ENCODE data around the gene HOXA7. TPM values are rescaled to one million over a fixed set of nuclear protein-coding genes. Genes with fewer than 3 reads are reported as not detected.

Gene HOXA7
- polyA plus RNA-seq, 1 donor from 2014 or later: 1.0 TPM

- peak overlapping the region in 3 of 4 donors; percentile 4 to 90 (median 89) for H3K4me3 Mint-ChIP-seq
- H3K4me1 Mint-ChIP-seq: peaks cover 14 to 27% (median 20%) of the 10 kb centered on the region in 3 donors
- no peaks in the 10 kb centered on the region for H3K36me3 Mint-ChIP-seq
- no peaks in the 10 kb centered on the region for H3K9me3 Mint-ChIP-seq
- H3K27ac Mint-ChIP-seq: peak overlapping the region; percentile 83 to 98 (median 91)
- H3K27me3 Mint-ChIP-seq: peaks cover 68% of the 10 kb centered on the region
These were observed 7.5 kb downstream of the HOXA7 start for GRCh38 chr7:27148756-27149641.

- Mint-ChIP-seq H3K36me3 (no peaks in the 10 kb centered on the region), H3K4me1 (peaks cover 14 to 23% (median 20%) of the 10 kb centered on the region in 3 donors), H3K4me3 (peak overlapping the region; percentile 78 to 90 (median 88)), H3K27me3 (peaks cover 63% of the 10 kb centered on the region), H3K27ac (peak overlapping the region; percentile 83 to 98 (median 91)), H3K9me3 (no peaks in the 10 kb centered on the region)
These were observed 8.3 kb downstream of the HOXA7 start for GRCh38 chr7:27148031-27148755.

GRCh38 chr7:27147199-27148030, 9.1 kb downstream of the HOXA7 start, which contains the start of gene HOXA6:
TSS of gene HOXA6 (minus strand) at chr7:27147774. CDS start at chr7:27147749, 25 bp downstream.
- Mint-ChIP-seq H3K27me3 (peaks cover 60% of the 10 kb centered on the region), H3K27ac (peak within 1 kb of the TSS; percentile 83 to 98 (median 91)), H3K4me3 (peak within 1 kb of the TSS; percentile 78 to 90 (median 88)), H3K9me3 (no peaks in the 10 kb centered on the region), H3K4me1 (peaks cover 16 to 23% (median 20%) of the 10 kb centered on the region in 3 donors), H3K36me3 (no peaks in the 10 kb centered on the region)

GRCh38 chr7:27146491-27147198, 9.8 kb downstream of the HOXA7 start:
- Mint-ChIP-seq H3K36me3 (no peaks in the 10 kb centered on the region), H3K9me3 (no peaks in the 10 kb centered on the region), H3K4me3 (peak overlapping the region in 2 of 4 donors; percentile 43 to 89), H3K27me3 (peaks cover 52% of the 10 kb centered on the region), H3K27ac (peak overlapping the region in 2 of 3 donors; percentile 59 to 98), H3K4me1 (peaks cover 15 to 21% (median 19%) of the 10 kb centered on the region in 3 donors)

- peak overlapping the region in 1 of 4 donors; percentile 89 for H3K4me3 Mint-ChIP-seq
- H3K36me3 Mint-ChIP-seq: no peaks in the 10 kb centered on the region
- H3K27me3 Mint-ChIP-seq: peaks cover 45% of the 10 kb centered on the region
- peaks cover 8 to 14% (median 13%) of the 10 kb centered on the region in 3 donors for H3K4me1 Mint-ChIP-seq
- H3K9me3 Mint-ChIP-seq: no peaks in the 10 kb centered on the region
- peak overlapping the region in 2 of 3 donors; percentile 78 to 98 for H3K27ac Mint-ChIP-seq
These were observed 10.5 kb downstream of the HOXA7 start for GRCh38 chr7:27145914-27146412.

GRCh38 chr7:27145165-27145913, 11.1 kb downstream of the HOXA7 start:
- peaks cover 7 to 12% (median 9%) of the 10 kb centered on the region in 3 donors for H3K4me1 Mint-ChIP-seq
- H3K36me3 Mint-ChIP-seq: no peaks in the 10 kb centered on the region
- no peaks in the 10 kb centered on the region for H3K9me3 Mint-ChIP-seq
- no peak overlapping the region for H3K4me3 Mint-ChIP-seq
- peaks cover 42% of the 10 kb centered on the region for H3K27me3 Mint-ChIP-seq
- H3K27ac Mint-ChIP-seq: peak overlapping the region in 2 of 3 donors; percentile 78 to 98

- H3K27me3 Mint-ChIP-seq: peaks cover 40% of the 10 kb centered on the region
- peak overlapping the region in 2 of 3 donors; percentile 48 to 78 for H3K27ac Mint-ChIP-seq
- no peaks in the 10 kb centered on the region for H3K9me3 Mint-ChIP-seq
- H3K36me3 Mint-ChIP-seq: no peaks in the 10 kb centered on the region
- H3K4me1 Mint-ChIP-seq: peaks cover 7 to 12% (median 9%) of the 10 kb centered on the region in 3 donors
- peak overlapping the region in 1 of 4 donors; percentile 25 for H3K4me3 Mint-ChIP-seq
These were observed 11.7 kb downstream of the HOXA7 start for GRCh38 chr7:27144781-27145164.

GRCh38 chr7:27143950-27144780, 12.3 kb downstream of the HOXA7 start:
- Mint-ChIP-seq H3K4me1 (peaks cover 7 to 12% (median 9%) of the 10 kb centered on the region in 3 donors), H3K36me3 (no peaks in the 10 kb centered on the region), H3K9me3 (no peaks in the 10 kb centered on the region), H3K27ac (no peak overlapping the region), H3K27me3 (peaks cover 36% of the 10 kb centered on the region), H3K4me3 (peak overlapping the region in 2 of 4 donors; percentile 25 to 83)

GRCh38 chr7:27143023-27143949, 13.2 kb downstream of the HOXA7 start, which contains the start of gene HOXA5:
TSS of gene HOXA5 (minus strand) at chr7:27143681. CDS start at chr7:27143607, 74 bp downstream.
- peaks cover 28% of the 10 kb centered on the region for H3K27me3 Mint-ChIP-seq
- no peaks in the 10 kb centered on the region for H3K9me3 Mint-ChIP-seq
- H3K27ac Mint-ChIP-seq: no peak within 1 kb of the TSS
- H3K4me3 Mint-ChIP-seq: peak within 1 kb of the TSS; percentile 63 to 83 (median 78)
- no peaks in the 10 kb centered on the region for H3K36me3 Mint-ChIP-seq
- H3K4me1 Mint-ChIP-seq: peaks cover 4 to 9% (median 9%) of the 10 kb centered on the region in 3 donors

GRCh38 chr7:27142580-27143022, 13.9 kb downstream of the HOXA7 start:
- Mint-ChIP-seq H3K27ac (no peak overlapping the region), H3K4me1 (peaks cover 3 to 4% (median 4%) of the 10 kb centered on the region in 3 donors), H3K4me3 (peak overlapping the region in 3 of 4 donors; percentile 39 to 82 (median 49)), H3K27me3 (peaks cover 23% of the 10 kb centered on the region), H3K9me3 (no peaks in the 10 kb centered on the region), H3K36me3 (no peaks in the 10 kb centered on the region)

GRCh38 chr7:27141923-27142579, 14.4 kb downstream of the HOXA7 start:
- H3K4me1 Mint-ChIP-seq: peaks cover 0 to 4% (median 3%) of the 10 kb centered on the region in 3 donors
- H3K9me3 Mint-ChIP-seq: no peaks in the 10 kb centered on the region
- H3K36me3 Mint-ChIP-seq: no peaks in the 10 kb centered on the region
- H3K27ac Mint-ChIP-seq: peak overlapping the region in 1 of 3 donors; percentile 9
- peaks cover 17% of the 10 kb centered on the region for H3K27me3 Mint-ChIP-seq
- H3K4me3 Mint-ChIP-seq: no peak overlapping the region

All from IgD-negative memory B cell (primary cell).